Stimulated activated CD8-positive, alpha-beta memory T cell treated with anti-CD3 and anti-CD28 coated beads, Interleukin-15, amount 100 ng/mL, for 24 hours (primary cell): Measurements from ENCODE around the gene SLC22A2.

Experiments
- DNase-seq: peaks from one replicate; pipeline ENCODE4 v3.0.0-alpha.2; 2020; ENCODE audit warnings: low read depth

Gene SLC22A2

GRCh38 chr6:160207618-160208017, 51.0 kb downstream of the SLC22A2 start:
- DNase-seq: no peak

GRCh38 chr6:160204710-160205109, 53.9 kb downstream of the SLC22A2 start:
- DNase-seq: no peak

- no peak for DNase-seq
These were observed 54.7 kb downstream of the SLC22A2 start for GRCh38 chr6:160203953-160204352.

- DNase-seq: no peak
These were observed 55.1 kb downstream of the SLC22A2 start for GRCh38 chr6:160203522-160203921.

- DNase-seq: no peak
These were observed 55.5 kb downstream of the SLC22A2 start for GRCh38 chr6:160203076-160203475.

GRCh38 chr6:160202411-160202810, 56.2 kb downstream of the SLC22A2 start:
- DNase-seq: no peak

GRCh38 chr6:160201061-160201460, 57.6 kb downstream of the SLC22A2 start:
- no peak for DNase-seq

- DNase-seq: no peak
These were observed 59.9 kb downstream of the SLC22A2 start for GRCh38 chr6:160198606-160199211.

GRCh38 chr6:160197662-160198061, 61.0 kb downstream of the SLC22A2 start:
- no peak for DNase-seq

GRCh38 chr6:160194808-160195207, 63.8 kb downstream of the SLC22A2 start:
- no peak for DNase-seq

GRCh38 chr6:160192840-160193239, 65.8 kb downstream of the SLC22A2 start:
- no peak for DNase-seq

- DNase-seq: no peak
These were observed 67.6 kb downstream of the SLC22A2 start for GRCh38 chr6:160190973-160191372.

GRCh38 chr6:160190081-160190480, 68.5 kb downstream of the SLC22A2 start:
- DNase-seq: no peak

- no peak for DNase-seq
These were observed 69.8 kb downstream of the SLC22A2 start for GRCh38 chr6:160188773-160189172.

- DNase-seq: no peak
These were observed 77.9 kb downstream of the SLC22A2 start for GRCh38 chr6:160180706-160181105.

GRCh38 chr6:160178271-160178670, 80.3 kb downstream of the SLC22A2 start:
- DNase-seq: no peak

- DNase-seq: no peak
These were observed 81.4 kb downstream of the SLC22A2 start for GRCh38 chr6:160177220-160177619.

GRCh38 chr6:160174681-160175080, 83.9 kb downstream of the SLC22A2 start:
- no peak for DNase-seq

GRCh38 chr6:160173806-160174527, 84.7 kb downstream of the SLC22A2 start:
- DNase-seq: no peak

GRCh38 chr6:160172704-160173103, 85.9 kb downstream of the SLC22A2 start:
- DNase-seq: no peak

GRCh38 chr6:160170018-160170680, 88.5 kb downstream of the SLC22A2 start:
- DNase-seq: no peak

- DNase-seq: no peak
These were observed 90.8 kb downstream of the SLC22A2 start for GRCh38 chr6:160167604-160168399.
